Right atrium auricular region (tissue), 2 donors: ENCODE data around the gene MET. TPM values are rescaled to one million over a fixed set of nuclear protein-coding genes. Genes with fewer than 3 reads are reported as not detected.

ENCODE experiments used
- DNase-seq: peaks from one replicate; pipeline ENCODE4 v3.0.0-alpha.2; 2019; ENCODE audit warnings: low spot score
- H3K27ac ChIP-seq, 2 donors: fragments of 200-600 bp; sonication (generic); 1 replicate in 1 of 2; 2 replicates in 1 of 2; pipeline ENCODE4 v1.5.1; 2016 to 2019
- H3K27me3 ChIP-seq, 2 donors: fragments of 200-600 bp; sonication (generic); one replicate each; pipeline versions ENCODE4 v1.5.1 to v1.6.0; 2017 to 2019
- H3K36me3 ChIP-seq: fragments of 200-600 bp; sonication (generic); one replicate; pipeline ENCODE4 v1.5.1; 2016
- H3K4me1 ChIP-seq, 2 donors: fragments of 200-600 bp; sonication (generic); one replicate each; pipeline versions ENCODE4 v1.5.1 to v1.6.0; 2017 to 2019
- H3K4me3 ChIP-seq, 2 donors: fragments of 200-600 bp; sonication (generic); 1 replicate in 1 of 2; 2 replicates in 1 of 2; pipeline ENCODE4 v1.5.1; 2017 to 2019; ENCODE audit warnings: mild to moderate bottlenecking in 1 of 2, moderate library complexity in 1 of 2
- H3K9me3 ChIP-seq, 2 donors: fragments of 200-600 bp; sonication (generic); one replicate each; pipeline ENCODE4 v1.5.1; 2019
- CTCF ChIP-seq, 2 donors: fragments of 200-600 bp; sonication (generic); IDR thresholded peaks; one replicate each; pipeline ENCODE4 v1.5.1; 2019; ENCODE audit warnings: antibody characterized with exemption in 2 of 2
- total RNA-seq, 2 donors: library from RNA; depleted of rRNA; stranded (reverse); fragments of >200 nt; gene quantifications; one replicate each; pipeline ENCODE4 v1.1.0, GENCODE V29; 2016

The MET gene
- total RNA-seq, 2 donors from 2014 or later = 16.1 to 17.5 TPM

GRCh38 chr7:116687801-116688201 is 15.8 kb downstream of the MET start:
- H3K27ac ChIP-seq = no peak overlapping the region
- peaks cover 0 to 10% of the 10 kb centered on the region in 2 donors for H3K4me1 ChIP-seq
- H3K27me3 ChIP-seq = no peaks in the 10 kb centered on the region
- no peak overlapping the region for H3K4me3 ChIP-seq
- no peak for DNase-seq
- H3K36me3 ChIP-seq = no peaks in the 10 kb centered on the region
- no peaks in the 10 kb centered on the region for H3K9me3 ChIP-seq
- no peak for TF ChIP-seq CTCF (IDR thresholded peaks at IDR 0.05)

GRCh38 chr7:116689790-116690259 is 17.8 kb downstream of the MET start:
- no peak overlapping the region for H3K27ac ChIP-seq
- no peaks in the 10 kb centered on the region for H3K27me3 ChIP-seq
- no peaks in the 10 kb centered on the region for H3K9me3 ChIP-seq
- TF ChIP-seq CTCF (IDR thresholded peaks at IDR 0.05) = no peak
- no peak for DNase-seq
- peaks cover 0 to 10% of the 10 kb centered on the region in 2 donors for H3K4me1 ChIP-seq
- H3K4me3 ChIP-seq = no peak overlapping the region
- no peaks in the 10 kb centered on the region for H3K36me3 ChIP-seq

GRCh38 chr7:116691664-116692063 is 19.7 kb downstream of the MET start:
- Histone ChIP-seq H3K27me3 (no peaks in the 10 kb centered on the region), H3K4me1 (peaks cover 0 to 10% of the 10 kb centered on the region in 2 donors), H3K9me3 (no peaks in the 10 kb centered on the region), H3K27ac (no peak overlapping the region), H3K36me3 (no peaks in the 10 kb centered on the region), H3K4me3 (no peak overlapping the region)
- DNase-seq = no peak
- no peak for TF ChIP-seq CTCF (IDR thresholded peaks at IDR 0.05)

- no peak overlapping the region for H3K4me3 ChIP-seq
- peaks cover 0 to 9% of the 10 kb centered on the region in 2 donors for H3K4me1 ChIP-seq
- no peak for TF ChIP-seq CTCF (IDR thresholded peaks at IDR 0.05)
- H3K36me3 ChIP-seq = no peaks in the 10 kb centered on the region
- DNase-seq = no peak
- H3K27ac ChIP-seq = no peak overlapping the region
- no peaks in the 10 kb centered on the region for H3K9me3 ChIP-seq
- H3K27me3 ChIP-seq = no peaks in the 10 kb centered on the region
Observed at GRCh38 chr7:116692401-116693308, 20.7 kb downstream of the MET start.

- no peak for DNase-seq
- Histone ChIP-seq H3K27me3 (no peaks in the 10 kb centered on the region), H3K4me3 (no peak overlapping the region), H3K27ac (no peak overlapping the region), H3K36me3 (no peaks in the 10 kb centered on the region), H3K4me1 (peaks cover 0 to 6% of the 10 kb centered on the region in 2 donors), H3K9me3 (no peaks in the 10 kb centered on the region)
- no peak for TF ChIP-seq CTCF (IDR thresholded peaks at IDR 0.05)
Observed at GRCh38 chr7:116696707-116697106, 24.7 kb downstream of the MET start.
